GM18498 (cell line): ENCODE results near the gene EP400.

ENCODE experiments used
- ATAC-seq: cut with Tn5 transposase; IDR thresholded peaks from one replicate; pipeline ENCODE4 v1.9.1; 2021; ENCODE audit warnings: mild to moderate bottlenecking, moderate library complexity; ENCODE audit not compliant: unreplicated experiment

EP400 gene, protein sequence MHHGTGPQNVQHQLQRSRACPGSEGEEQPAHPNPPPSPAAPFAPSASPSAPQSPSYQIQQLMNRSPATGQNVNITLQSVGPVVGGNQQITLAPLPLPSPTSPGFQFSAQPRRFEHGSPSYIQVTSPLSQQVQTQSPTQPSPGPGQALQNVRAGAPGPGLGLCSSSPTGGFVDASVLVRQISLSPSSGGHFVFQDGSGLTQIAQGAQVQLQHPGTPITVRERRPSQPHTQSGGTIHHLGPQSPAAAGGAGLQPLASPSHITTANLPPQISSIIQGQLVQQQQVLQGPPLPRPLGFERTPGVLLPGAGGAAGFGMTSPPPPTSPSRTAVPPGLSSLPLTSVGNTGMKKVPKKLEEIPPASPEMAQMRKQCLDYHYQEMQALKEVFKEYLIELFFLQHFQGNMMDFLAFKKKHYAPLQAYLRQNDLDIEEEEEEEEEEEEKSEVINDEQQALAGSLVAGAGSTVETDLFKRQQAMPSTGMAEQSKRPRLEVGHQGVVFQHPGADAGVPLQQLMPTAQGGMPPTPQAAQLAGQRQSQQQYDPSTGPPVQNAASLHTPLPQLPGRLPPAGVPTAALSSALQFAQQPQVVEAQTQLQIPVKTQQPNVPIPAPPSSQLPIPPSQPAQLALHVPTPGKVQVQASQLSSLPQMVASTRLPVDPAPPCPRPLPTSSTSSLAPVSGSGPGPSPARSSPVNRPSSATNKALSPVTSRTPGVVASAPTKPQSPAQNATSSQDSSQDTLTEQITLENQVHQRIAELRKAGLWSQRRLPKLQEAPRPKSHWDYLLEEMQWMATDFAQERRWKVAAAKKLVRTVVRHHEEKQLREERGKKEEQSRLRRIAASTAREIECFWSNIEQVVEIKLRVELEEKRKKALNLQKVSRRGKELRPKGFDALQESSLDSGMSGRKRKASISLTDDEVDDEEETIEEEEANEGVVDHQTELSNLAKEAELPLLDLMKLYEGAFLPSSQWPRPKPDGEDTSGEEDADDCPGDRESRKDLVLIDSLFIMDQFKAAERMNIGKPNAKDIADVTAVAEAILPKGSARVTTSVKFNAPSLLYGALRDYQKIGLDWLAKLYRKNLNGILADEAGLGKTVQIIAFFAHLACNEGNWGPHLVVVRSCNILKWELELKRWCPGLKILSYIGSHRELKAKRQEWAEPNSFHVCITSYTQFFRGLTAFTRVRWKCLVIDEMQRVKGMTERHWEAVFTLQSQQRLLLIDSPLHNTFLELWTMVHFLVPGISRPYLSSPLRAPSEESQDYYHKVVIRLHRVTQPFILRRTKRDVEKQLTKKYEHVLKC (N-terminal part only)

DNA sequence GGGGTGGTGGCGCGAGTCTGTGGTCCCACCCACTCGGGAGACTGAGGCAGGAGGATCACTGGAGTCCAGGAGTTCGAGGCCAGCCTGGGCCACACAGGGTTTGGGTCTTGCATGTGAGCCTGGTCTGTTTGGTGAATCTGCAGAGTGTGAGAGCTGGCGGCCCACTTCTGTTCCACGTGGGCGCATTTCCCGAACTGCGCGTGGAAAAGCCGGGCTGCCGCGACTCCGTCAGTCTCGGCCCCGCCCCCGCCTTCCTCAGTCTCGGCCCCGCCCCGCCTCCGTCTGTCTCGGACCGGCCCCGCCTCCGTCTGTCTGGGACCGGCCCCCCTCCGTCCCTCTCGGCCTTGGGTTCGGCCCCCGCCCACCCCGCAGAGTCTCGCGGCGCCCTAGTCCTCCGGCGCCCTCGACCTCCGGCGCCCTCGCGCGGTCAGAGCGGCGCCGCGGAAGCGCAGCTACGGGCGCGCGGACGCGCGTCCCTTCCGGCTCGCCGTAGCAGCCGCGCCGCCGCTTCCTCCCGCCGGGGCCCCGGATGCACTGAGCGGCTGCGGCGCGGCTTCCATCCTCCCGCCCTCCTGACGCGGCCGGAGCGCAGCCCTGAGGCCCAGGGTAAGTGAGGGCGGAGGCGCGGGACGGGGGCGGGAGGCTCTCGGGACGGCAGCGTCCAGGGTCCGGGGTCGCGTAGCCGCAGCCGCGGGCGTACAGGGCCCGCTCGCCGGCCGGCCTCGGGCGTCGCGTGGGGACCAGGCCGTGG is at the start of gene EP400:
Gene EP400, plus strand, starts transcription at position 512 of the 751 bp plus-strand sequence. CDS start 10,678 bp downstream, outside the sequence.
- peak; percentile 92 for ATAC-seq

- ATAC-seq: no peak
Observed at GRCh38 chr12:131900397-131900796, 49.3 kb upstream of the EP400 start.

DNA sequence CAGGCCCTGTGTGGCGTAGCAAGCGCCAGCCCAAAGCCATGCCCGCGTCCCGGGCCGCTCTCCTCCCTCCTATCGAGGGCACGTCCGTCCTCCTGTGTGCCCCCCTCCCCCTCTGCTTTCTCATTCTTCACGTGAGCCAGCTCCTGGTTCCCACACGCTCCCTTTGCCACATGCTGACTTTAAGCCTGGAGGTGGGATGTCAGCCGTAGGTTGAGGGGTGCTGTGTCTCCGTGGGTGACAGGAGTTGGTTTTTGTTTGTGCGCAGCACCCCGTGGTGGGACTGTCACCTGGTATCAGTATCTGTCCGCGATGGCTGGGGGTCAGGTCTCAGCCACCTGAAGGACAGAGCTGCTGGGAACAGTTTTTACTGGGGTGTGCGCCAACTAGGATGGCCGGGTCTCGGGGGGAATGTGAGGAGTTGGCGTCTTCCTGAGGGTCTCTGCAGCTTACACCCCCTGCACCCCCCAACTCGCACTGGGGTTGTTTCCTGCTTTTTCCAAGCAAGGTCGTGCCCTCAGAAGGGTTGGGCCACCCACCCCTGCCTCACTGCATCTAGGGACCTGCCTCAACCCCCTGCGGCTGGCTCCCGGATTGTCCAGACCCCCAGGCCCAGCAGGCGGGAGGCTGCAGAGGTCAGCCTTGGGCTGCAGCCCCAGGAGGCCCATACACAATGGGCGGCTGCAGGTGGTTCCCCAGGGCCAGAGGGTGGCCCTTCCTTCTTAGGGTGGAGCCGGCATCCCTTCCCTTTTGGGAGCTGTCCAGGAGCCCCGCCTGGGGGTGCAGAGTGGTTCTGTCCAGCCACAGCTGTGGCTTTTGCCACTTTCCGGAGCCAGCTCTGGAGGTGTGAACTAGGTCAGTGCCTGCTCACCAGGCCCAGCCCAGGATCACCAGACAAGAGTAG is 48.1 kb upstream of the EP400 start:
- no peak for ATAC-seq

- ATAC-seq: no peak
Observed at GRCh38 chr12:131902332-131903241, 47.2 kb upstream of the EP400 start.

DNA sequence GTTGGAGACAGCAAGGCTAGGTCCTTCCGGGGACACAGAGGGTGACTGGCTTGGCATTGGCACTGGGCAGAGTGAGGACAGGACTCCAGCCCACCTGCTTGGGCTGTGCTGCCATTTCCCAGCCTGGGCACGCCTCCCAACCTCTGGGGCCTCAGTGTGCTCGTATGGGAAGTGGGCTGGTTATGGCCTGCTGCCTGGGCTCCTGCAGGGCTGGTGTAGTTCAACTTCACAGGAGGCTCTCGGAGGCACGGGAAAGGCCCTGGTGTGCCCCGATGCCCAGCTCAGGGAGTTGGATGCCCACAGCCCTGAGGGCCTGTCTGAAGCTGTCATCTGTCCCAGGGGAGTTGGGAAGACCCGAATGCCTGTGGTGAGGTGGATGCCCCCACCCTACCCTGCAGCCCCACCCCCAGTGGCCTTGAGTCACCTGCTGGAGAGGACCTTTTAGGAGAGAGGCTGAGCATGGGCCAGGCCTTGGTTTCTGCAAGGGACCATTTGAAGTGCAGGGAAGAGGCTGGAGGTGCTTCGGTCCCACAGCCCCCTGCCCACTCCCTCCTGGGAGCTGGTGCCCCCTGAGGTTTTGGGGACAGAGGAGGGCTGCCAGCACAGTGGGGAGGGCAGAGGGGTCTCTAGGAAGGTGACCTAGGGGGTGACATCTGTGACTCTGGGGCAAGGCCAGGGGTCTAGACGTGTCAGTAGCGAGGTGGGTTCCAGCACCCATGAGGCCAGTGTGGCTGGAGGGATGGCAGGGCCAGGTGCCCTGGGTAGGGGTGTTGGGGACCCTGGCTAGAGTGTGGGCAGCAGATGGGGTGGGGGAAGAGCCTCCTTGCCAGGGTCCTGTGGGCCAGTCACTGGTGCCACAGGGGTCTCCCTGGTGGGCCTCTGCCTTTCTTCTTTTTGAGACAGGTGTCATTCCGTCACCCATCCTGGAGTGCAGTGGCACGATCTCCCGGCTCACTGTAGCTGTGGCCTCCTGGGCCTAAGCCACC is 46.2 kb upstream of the EP400 start:
- ATAC-seq: no peak

DNA sequence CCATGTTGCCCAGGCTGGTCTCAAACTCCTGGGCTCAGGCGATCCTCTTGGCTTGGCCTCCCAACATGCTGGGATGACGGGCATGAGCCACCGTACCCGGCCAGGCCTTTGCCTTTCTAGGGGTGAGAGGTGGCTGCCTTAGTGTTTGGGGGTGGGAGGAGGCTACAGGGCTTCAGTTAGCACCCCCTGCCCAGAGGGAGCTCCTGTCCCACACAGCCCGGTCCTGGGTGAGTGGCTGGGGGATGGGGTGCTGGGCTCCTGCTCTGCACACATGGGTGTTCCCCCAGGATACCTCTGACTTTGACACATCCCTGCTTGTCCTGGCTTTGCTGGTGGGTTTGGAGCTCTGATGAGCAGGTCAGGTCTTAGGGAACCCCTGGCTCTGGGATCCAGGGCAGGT is 45.4 kb upstream of the EP400 start:
- ATAC-seq: no peak

- ATAC-seq: no peak
Observed at GRCh38 chr12:131905081-131905629, 44.6 kb upstream of the EP400 start.

DNA sequence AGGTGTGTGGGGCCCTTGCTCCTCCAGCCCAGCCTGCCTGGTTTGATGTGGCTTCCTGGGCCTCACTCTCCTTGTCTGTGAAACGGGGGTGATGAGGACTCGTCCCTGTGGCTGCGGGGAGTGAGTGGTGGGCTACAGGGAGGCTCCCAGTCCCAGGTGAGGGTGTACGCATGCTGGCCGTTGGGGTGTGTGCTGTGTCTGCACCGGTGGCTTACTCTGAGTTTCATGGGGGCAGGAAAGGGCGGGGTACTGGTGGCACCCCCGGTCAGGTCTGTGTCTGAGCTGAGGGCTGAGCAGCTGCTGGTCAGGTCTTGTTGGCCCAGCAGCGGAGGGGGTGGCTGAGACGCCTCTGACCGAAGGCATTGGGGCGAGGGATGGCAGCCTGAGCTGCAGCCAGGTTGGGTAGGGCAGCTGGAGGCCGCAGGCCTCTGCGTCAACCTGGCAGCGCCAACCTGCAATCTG is 44.1 kb upstream of the EP400 start:
- no peak for ATAC-seq

DNA sequence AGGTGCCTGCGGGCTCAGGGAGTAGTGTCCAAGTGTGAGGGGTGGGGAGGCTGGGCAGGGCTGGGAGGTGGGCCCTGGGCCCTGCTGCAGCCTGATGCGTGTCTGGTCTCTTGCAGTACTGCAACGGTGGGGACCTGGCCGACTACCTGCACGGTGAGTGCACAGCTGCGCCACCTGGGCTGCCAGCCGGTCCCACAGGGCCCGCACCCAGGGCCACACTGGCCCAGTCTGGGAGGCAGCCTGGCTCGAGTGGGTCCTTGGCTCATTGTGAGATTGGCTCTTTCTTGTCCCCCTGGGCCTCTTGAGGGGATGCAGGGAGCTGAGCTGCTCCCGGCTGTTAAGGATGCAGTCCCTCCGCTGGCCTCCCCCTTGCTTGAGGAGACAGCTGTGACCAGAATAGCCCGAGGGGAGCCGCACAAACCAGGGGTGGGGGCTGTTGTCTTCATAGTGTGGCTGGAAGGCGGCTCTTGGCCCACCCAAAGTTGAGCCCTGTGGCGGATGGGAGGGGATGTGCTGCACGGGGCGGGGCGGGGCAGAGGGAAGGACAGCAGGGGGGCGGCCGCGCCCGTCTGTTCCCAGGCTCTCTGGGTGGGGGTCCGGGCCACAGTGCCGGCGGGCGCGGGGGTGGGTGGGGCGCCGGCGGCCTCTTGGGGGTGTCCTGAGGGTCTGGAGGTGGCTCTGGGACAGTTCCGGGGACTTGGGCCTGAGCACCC is 42.2 kb upstream of the EP400 start:
- ATAC-seq: no peak

GRCh38 chr12:131908092-131909080 is 41.4 kb upstream of the EP400 start:
- no peak for ATAC-seq

- ATAC-seq: no peak
Observed at GRCh38 chr12:131909081-131909751, 40.5 kb upstream of the EP400 start.

DNA sequence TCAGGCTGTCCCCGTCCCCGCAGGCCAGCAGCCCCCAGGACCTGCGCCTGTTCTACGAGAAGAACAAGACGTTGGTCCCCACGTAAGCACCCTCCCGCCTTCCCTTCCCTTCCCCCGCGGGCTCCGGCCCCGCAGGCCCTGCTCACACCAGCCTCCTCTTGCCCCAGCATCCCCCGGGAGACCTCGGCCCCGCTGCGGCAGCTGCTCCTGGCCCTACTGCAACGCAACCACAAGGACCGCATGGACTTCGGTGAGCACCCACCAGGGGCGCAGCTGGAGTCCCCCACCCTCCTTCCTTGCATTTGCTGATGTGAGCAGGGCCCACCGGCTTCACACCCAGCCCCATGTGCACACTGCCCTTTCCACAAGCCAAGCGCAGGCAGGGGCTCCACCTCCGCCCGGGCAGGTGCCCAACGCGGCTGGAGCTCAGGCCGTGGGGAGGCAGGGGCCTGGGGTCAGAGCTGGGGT is 40.0 kb upstream of the EP400 start:
- ATAC-seq: no peak

- ATAC-seq: no peak
Observed at GRCh38 chr12:131910302-131911027, 39.3 kb upstream of the EP400 start.
